Endothelial cell of umbilical vein (primary cell): Measurements from ENCODE around the gene EVI5. TPM values are rescaled to one million over a fixed set of nuclear protein-coding genes. Genes with fewer than 3 reads are reported as not detected.

Experiments used
- BruUV-seq: library from RNA; stranded (reverse); fragments of 400-500 nt; replicated peaks from 2 replicates; lab custom pipeline; 2021; lab: Mats Ljungman, UMichigan
- CTCF ChIA-PET: fragments of 300-600, 350-600 bp; sonication (Branson Sonifier 250); formaldehyde crosslinking; loops from one replicate; lab custom pipeline; 2021; ENCODE audit warnings: antibody characterized with exemption, inconsistent platforms; lab: Charles Lee
- POLR2A ChIA-PET: fragments of 300-600, 350-600 bp; sonication (Branson Sonifier 250); formaldehyde crosslinking; loops from one replicate; lab custom pipeline; 2021; ENCODE audit warnings: antibody characterized with exemption, inconsistent platforms; lab: Charles Lee
- DNase-seq: peaks from one replicate; pipeline ENCODE4 v3.0.0-alpha.2; 2011; ENCODE audit warnings: low read depth, low spot score
- FAIRE-seq: peaks from 2 replicates; lab custom pipeline; 2011; peaks lifted over from hg19 to GRCh38; lab: Jason Lieb, UNC
- H2AFZ ChIP-seq: 2 replicates; pipeline ENCODE4 v1.6.0; 2012; ENCODE audit warnings: low read depth, low read length, control low read depth, inconsistent platforms
- H3K27ac ChIP-seq: 2 replicates; pipeline ENCODE4 v1.5.1; 2011; ENCODE audit warnings: low read depth, mild to moderate bottlenecking, control low read depth, low read length, moderate library complexity; ENCODE audit not compliant: insufficient read depth
- H3K27me3 ChIP-seq, 2 experiments: 2 replicates each; pipeline versions ENCODE4 v1.6.0 to v1.6.1; 2011; ENCODE audit warnings: low read length in 2 of 2, mixed read lengths in 1 of 2; ENCODE audit not compliant: control insufficient read depth in 2 of 2, insufficient read depth in 2 of 2
- H3K36me3 ChIP-seq, 2 experiments: 2 replicates in 1 of 2; 3 replicates in 1 of 2; pipeline ENCODE4 v1.5.1; 2011; ENCODE audit warnings: low read length in 2 of 2, mild to moderate bottlenecking in 1 of 2, moderate library complexity in 1 of 2; ENCODE audit not compliant: control insufficient read depth in 2 of 2, insufficient read depth in 2 of 2; ENCODE audit errors: extremely low read depth in 1 of 2
- H3K4me1 ChIP-seq: 3 replicates; pipeline ENCODE4 v1.5.1; 2011; ENCODE audit warnings: mild to moderate bottlenecking, low read length; ENCODE audit not compliant: control insufficient read depth, insufficient read depth; ENCODE audit errors: extremely low read depth
- H3K4me2 ChIP-seq: 2 replicates; pipeline ENCODE4 v1.6.1; 2011; ENCODE audit warnings: low read length, control low read depth, mixed read lengths; ENCODE audit not compliant: insufficient read depth
- H3K4me3 ChIP-seq, 3 experiments: fragments of 200-600 bp in 1 of 3; sonication (generic), shearing (Covaris generic) in 1 of 3; replicated peaks in 1 of 3; 2 replicates each; pipeline ENCODE4 v1.5.1; 2011 to 2016; ENCODE audit warnings: control low read depth in 3 of 3, low read length in 3 of 3, mild to moderate bottlenecking in 2 of 3, inconsistent platforms in 1 of 3, low read depth in 1 of 3, moderate library complexity in 1 of 3; ENCODE audit not compliant: insufficient read depth in 1 of 3
- H3K79me2 ChIP-seq: 2 replicates; pipeline ENCODE4 v1.6.0; 2012; ENCODE audit warnings: low read length, inconsistent platforms; ENCODE audit not compliant: control insufficient read depth, insufficient read depth
- H3K9ac ChIP-seq: replicated peaks from 2 replicates; pipeline ENCODE3; 2011; ENCODE audit warnings: low read length, control low read depth; ENCODE audit not compliant: insufficient read depth; ENCODE audit errors: extremely low read depth
- H3K9me1 ChIP-seq: replicated peaks from 3 replicates; pipeline ENCODE4 v1.6.0; 2011; ENCODE audit warnings: mild to moderate bottlenecking, low read length; ENCODE audit not compliant: control insufficient read depth, insufficient read depth; ENCODE audit errors: extremely low read depth
- H3K9me3 ChIP-seq: replicated peaks from 2 replicates; pipeline ENCODE4 v1.5.1; 2012; ENCODE audit warnings: low read length, inconsistent platforms; ENCODE audit not compliant: control insufficient read depth, insufficient read depth
- H4K20me1 ChIP-seq: replicated peaks from 2 replicates; pipeline ENCODE3; 2011; ENCODE audit warnings: mild to moderate bottlenecking, low read length; ENCODE audit not compliant: control insufficient read depth, insufficient read depth; ENCODE audit errors: extremely low read depth
- CTCF ChIP-seq, 2 donors: IDR thresholded peaks; 1 replicate in 1 of 2; 2 replicates in 1 of 2; pipeline ENCODE4 v1.5.1; 2011; ENCODE audit warnings: low read length in 2 of 2, mild to moderate bottlenecking in 2 of 2, moderate library complexity in 2 of 2, control low read depth in 1 of 2, inconsistent platforms in 1 of 2, low read depth in 1 of 2; ENCODE audit not compliant: insufficient read depth in 1 of 2; ENCODE audit errors: extremely low read depth in 1 of 2
- EZH2 ChIP-seq: IDR thresholded peaks from 2 replicates; pipeline ENCODE4 v1.6.1; 2012; ENCODE audit warnings: borderline replicate concordance, low read depth, mild to moderate bottlenecking, moderate library complexity, low read length, inconsistent platforms; ENCODE audit not compliant: severe bottlenecking
- FOS ChIP-seq: IDR thresholded peaks from 2 replicates; pipeline ENCODE4 v1.6.1; 2011; ENCODE audit warnings: mild to moderate bottlenecking, low read length, moderate library complexity, borderline replicate concordance; ENCODE audit not compliant: insufficient read depth
- GATA2 ChIP-seq: IDR thresholded peaks from 2 replicates; pipeline ENCODE4 v1.7.0; 2011; ENCODE audit warnings: low read depth, mild to moderate bottlenecking, moderate library complexity, mixed read lengths, low read length; ENCODE audit not compliant: insufficient read length, insufficient read depth
- JUN ChIP-seq: IDR thresholded peaks from 2 replicates; pipeline ENCODE4 v1.6.1; 2011; ENCODE audit warnings: borderline replicate concordance, low read depth; ENCODE audit not compliant: insufficient read length, insufficient read depth
- MAX ChIP-seq: IDR thresholded peaks from 2 replicates; pipeline ENCODE4 v1.6.1; 2011; ENCODE audit not compliant: insufficient read depth, insufficient read length
- MYC ChIP-seq: IDR thresholded peaks from one replicate; pipeline ENCODE4 v1.6.1; 2011; ENCODE audit warnings: mild to moderate bottlenecking, low read depth, low read length
- POLR2A ChIP-seq: IDR thresholded peaks from 2 replicates; pipeline ENCODE4 v1.6.1; 2012; ENCODE audit warnings: low read depth, mild to moderate bottlenecking, control low read depth, low read length
- POLR2AphosphoS5 ChIP-seq: IDR thresholded peaks from 2 replicates; pipeline ENCODE4 v1.6.1; 2012; ENCODE audit warnings: low read depth, mild to moderate bottlenecking, control low read depth, low read length, moderate library complexity; ENCODE audit not compliant: insufficient read depth
- dilution Hi-C: fragments of 300-500 bp; cut with MboI; formaldehyde crosslinking; loops from one replicate; pipeline ENCODE4 v1.15.0; 2019; ENCODE audit warnings: low sequenced_read_pairs; ENCODE audit not compliant: extremely low pct_ligation_motif_present
- intact Hi-C: fragments of 100-400 bp; cut with micrococcal nuclease; formaldehyde crosslinking; loops from one replicate; pipeline ENCODE4 v1.10.0; 2022
- polyA plus RNA-seq, 4 experiments: library from polyadenylated mRNA; depleted of rRNA in 3 of 4; stranded (reverse) in 3 of 4; unstranded in 1 of 4; fragments of >200 nt; gene quantifications; 2 replicates each; pipeline versions ENCODE4 v1.2.1 to v1.2.3, GENCODE V29; 2011 to 2012; ENCODE audit warnings: missing spikeins in 1 of 4
- total RNA-seq: library from RNA; stranded (reverse); gene quantifications from 2 replicates; pipeline ENCODE4 v1.2.3, GENCODE V29; 2021

The EVI5 gene
- total and polyA plus RNA-seq, 2 donors (not counting 3 experiments of a cell fraction or from before 2014, with no cell fraction given), result 5.0 to 26.2 TPM

- DNase-seq, result no peak
- Histone ChIP-seq H3K27me3 (no peaks in the 10 kb centered on the region), H3K9me3 (no peaks in the 10 kb centered on the region), H3K4me1 (peaks cover 11% of the 10 kb centered on the region), H3K9me1 (no peaks in the 10 kb centered on the region), H3K27ac (no peak overlapping the region), H2AFZ (no peak overlapping the region), H3K79me2 (no peaks in the 10 kb centered on the region), H3K4me2 (no peak overlapping the region), H3K4me3 (no peak overlapping the region), H4K20me1 (no peaks in the 10 kb centered on the region), H3K9ac (no peak overlapping the region), H3K36me3 (no peaks in the 10 kb centered on the region)
- no peak for TF ChIP-seq FOS
- TF ChIP-seq JUN, result no peak
- no peak for TF ChIP-seq GATA2
- TF ChIP-seq POLR2A, result no peak
- no peak for TF ChIP-seq MYC
- TF ChIP-seq CTCF (IDR thresholded peaks at IDR 0.05; ENCODE audit: extremely low read depth in 1 of 2, insufficient read depth in 1 of 2, low read depth in 1 of 2, low read length in 2 of 2), result no peak
- TF ChIP-seq POLR2AphosphoS5, result no peak
- no peak for TF ChIP-seq EZH2
- TF ChIP-seq MAX, result no peak
- no peak for FAIRE-seq
- BruUV-seq, result no TSS peak
- dilution Hi-C loops (no loop called here), intact Hi-C loops (no loop called here)
- ChIA-PET POLR2A (no interaction called here), CTCF (interaction anchor here (2.2 kb wide), 1 partner anchor 128 kb away, joined by 7 read pairs; no protein-coding TSS in a partner anchor)
Measured at GRCh38 chr1:92690212-92690906, 94.5 kb downstream of the EVI5 start.
